Smooth muscle cell (in vitro differentiated cells): ENCODE data around the gene KDELR1. TPM values are rescaled to one million over a fixed set of nuclear protein-coding genes. Genes with fewer than 3 reads are reported as not detected.

ENCODE experiments used
- DNase-seq: peaks from one replicate; lab custom pipeline; 2025; ENCODE audit not compliant: unreplicated experiment; lab: John Stamatoyannopoulos, UW
- H2AFZ ChIP-seq: fragments of 200-600 bp; sonication (generic); 2 replicates; pipeline ENCODE4 v1.6.0; 2016; ENCODE audit warnings: antibody characterized with exemption, low read depth, mild to moderate bottlenecking
- H3F3A ChIP-seq: fragments of 200-600 bp; sonication (generic); 2 replicates; pipeline ENCODE4 v1.6.0; 2017; ENCODE audit warnings: antibody characterized with exemption, low read depth
- H3K27ac ChIP-seq: fragments of 200-600 bp; sonication (generic); 2 replicates; pipeline ENCODE4 v1.5.1; 2016; ENCODE audit warnings: low read depth, mild to moderate bottlenecking
- H3K27me3 ChIP-seq: fragments of 200-600 bp; sonication (generic); 2 replicates; pipeline ENCODE4 v1.6.1; 2016; ENCODE audit warnings: low read depth, mild to moderate bottlenecking
- H3K36me3 ChIP-seq: fragments of 200-600 bp; sonication (generic); 2 replicates; pipeline ENCODE4 v1.5.1; 2016; ENCODE audit warnings: low read depth
- H3K4me1 ChIP-seq: fragments of 200-600 bp; sonication (generic); 2 replicates; pipeline ENCODE4 v1.5.1; 2016; ENCODE audit warnings: low read depth
- H3K4me2 ChIP-seq: fragments of 200-600 bp; sonication (generic); 2 replicates; pipeline ENCODE4 v1.6.0; 2016; ENCODE audit warnings: mild to moderate bottlenecking
- H3K4me3 ChIP-seq: fragments of 200-600 bp; sonication (generic); 2 replicates; pipeline ENCODE4 v1.5.1; 2016; ENCODE audit warnings: mild to moderate bottlenecking
- H3K79me2 ChIP-seq: fragments of 200-600 bp; sonication (generic); 2 replicates; pipeline ENCODE4 v1.6.0; 2016; ENCODE audit warnings: low read depth, mild to moderate bottlenecking
- H3K9ac ChIP-seq: fragments of 200-600 bp; sonication (generic); 2 replicates; pipeline ENCODE4 v1.6.0; 2016; ENCODE audit warnings: low read depth
- H3K9me3 ChIP-seq: fragments of 200-600 bp; sonication (generic); replicated peaks from 2 replicates; pipeline ENCODE4 v1.5.1; 2016; ENCODE audit warnings: low read depth
- H4K20me1 ChIP-seq: fragments of 200-600 bp; sonication (generic); 2 replicates; pipeline ENCODE4 v1.6.0; 2016; ENCODE audit warnings: low read depth
- CTCF ChIP-seq: fragments of 200-600 bp; sonication (generic); IDR thresholded peaks from 2 replicates; pipeline ENCODE4 v1.5.1; 2017; ENCODE audit warnings: borderline replicate concordance, mild to moderate bottlenecking, antibody characterized with exemption; ENCODE audit not compliant: insufficient read depth, poor library complexity, severe bottlenecking
- WGBS: methylation state at CpG from one replicate; pipeline ENCODE4 v1.1.7; 2016; ENCODE audit warnings: low lambda C conversion rate; 5-methylcytosine and 5-hydroxymethylcytosine counted together
- polyA plus RNA-seq: library from polyadenylated mRNA; unstranded; fragments of >200 nt; fragmentation: Nextera tagmentation; extraction: Ambion mirVana; gene quantifications from 2 replicates; pipeline ENCODE4 v1.2.1, GENCODE V29; 2016
- total RNA-seq: library from RNA; depleted of rRNA; stranded (reverse); fragments of >200 nt; gene quantifications from 2 replicates; pipeline ENCODE4 v1.2.3, GENCODE V29; 2014

KDELR1 gene
- total and polyA plus RNA-seq, 2 experiments from 2014 or later, result 239 to 315 TPM

DNA sequence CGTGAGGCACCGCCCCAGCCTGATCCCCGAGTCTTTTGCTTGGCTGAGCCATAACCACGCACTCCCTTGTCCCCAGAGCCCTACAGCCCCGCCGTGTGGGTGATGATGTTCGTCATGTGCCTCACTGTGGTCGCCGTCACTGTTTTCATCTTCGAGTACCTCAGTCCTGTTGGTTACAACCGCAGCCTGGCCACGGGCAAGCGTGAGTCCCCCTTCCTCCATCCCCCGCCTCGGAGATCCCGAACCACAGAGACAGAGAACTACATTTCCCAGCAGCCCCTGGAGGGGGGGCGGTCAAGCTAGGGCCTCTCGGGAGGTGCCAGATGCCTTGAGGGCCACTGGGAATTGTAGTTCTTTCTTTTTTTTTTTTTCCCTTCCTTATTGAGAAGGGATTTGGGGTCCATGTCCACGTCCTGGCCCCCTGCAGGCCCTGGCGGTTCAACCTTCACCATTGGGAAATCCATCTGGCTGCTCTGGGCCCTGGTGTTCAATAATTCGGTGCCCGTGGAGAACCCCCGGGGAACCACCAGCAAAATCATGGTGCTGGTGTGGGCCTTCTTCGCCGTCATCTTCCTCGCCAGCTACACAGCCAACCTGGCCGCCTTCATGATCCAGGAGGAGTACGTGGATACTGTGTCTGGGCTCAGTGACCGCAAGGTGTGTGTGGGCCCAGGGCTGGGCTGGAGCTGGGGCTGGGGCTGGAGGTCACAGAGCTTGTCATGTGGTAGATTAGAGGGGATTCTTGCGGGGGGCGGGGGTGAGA, 28.0 kb upstream of the KDELR1 start:
- Histone ChIP-seq H3F3A (no peaks in the 10 kb centered on the region), H3K4me1 (peaks cover 2% of the 10 kb centered on the region), H3K27me3 (no peaks in the 10 kb centered on the region), H2AFZ (no peak overlapping the region), H3K4me3 (no peak overlapping the region), H3K36me3 (peaks cover 3% of the 10 kb centered on the region), H3K4me2 (no peak overlapping the region), H4K20me1 (no peaks in the 10 kb centered on the region), H3K27ac (no peak overlapping the region), H3K9ac (no peak overlapping the region), H3K79me2 (no peaks in the 10 kb centered on the region), H3K9me3 (no peaks in the 10 kb centered on the region)
- 82% methylated on average over 31 of the region's 31 CpGs for WGBS
- DNase-seq, result no peak
- no peak for TF ChIP-seq CTCF

GRCh38 chr19:48418317-48419064, 27.1 kb upstream of the KDELR1 start:
- H3K27ac ChIP-seq, result no peak overlapping the region
- H3K4me1 ChIP-seq, result peaks cover 8% of the 10 kb centered on the region
- no peak for DNase-seq
- H3K4me2 ChIP-seq, result no peak overlapping the region
- no peaks in the 10 kb centered on the region for H3K9me3 ChIP-seq
- H3K79me2 ChIP-seq, result no peaks in the 10 kb centered on the region
- 75% methylated on average over 6 of the region's 6 CpGs for WGBS
- H3K27me3 ChIP-seq, result no peaks in the 10 kb centered on the region
- H3K4me3 ChIP-seq, result no peak overlapping the region
- H3F3A ChIP-seq, result no peaks in the 10 kb centered on the region
- H3K36me3 ChIP-seq, result peaks cover 3% of the 10 kb centered on the region
- no peak for TF ChIP-seq CTCF
- H3K9ac ChIP-seq, result no peak overlapping the region
- no peaks in the 10 kb centered on the region for H4K20me1 ChIP-seq
- H2AFZ ChIP-seq, result no peak overlapping the region

DNA sequence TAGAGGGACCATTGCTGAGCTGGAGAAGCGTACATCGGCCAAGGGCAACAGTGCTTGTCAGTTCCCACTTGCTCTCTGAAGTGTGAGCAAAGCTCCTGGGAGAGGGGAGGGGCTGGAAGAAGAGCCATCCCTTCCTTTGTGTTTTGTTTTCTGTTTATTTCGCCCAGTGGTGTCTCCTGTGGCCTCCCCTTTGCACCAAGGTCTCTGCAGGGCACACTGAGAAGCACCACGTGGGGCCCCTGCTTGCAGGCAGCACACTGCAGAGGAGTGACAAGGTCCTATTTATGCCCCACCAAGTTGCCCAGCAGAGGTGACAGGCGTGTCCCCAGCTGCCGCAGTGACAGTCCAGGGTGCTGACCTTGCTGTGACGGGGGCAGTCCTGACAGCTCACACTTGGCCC, 26.1 kb upstream of the KDELR1 start:
- Histone ChIP-seq H3K36me3 (peaks cover 3% of the 10 kb centered on the region), H3K4me2 (no peak overlapping the region), H3K79me2 (no peaks in the 10 kb centered on the region), H3F3A (no peaks in the 10 kb centered on the region), H4K20me1 (no peaks in the 10 kb centered on the region), H3K27ac (no peak overlapping the region), H3K27me3 (no peaks in the 10 kb centered on the region), H2AFZ (no peak overlapping the region), H3K9ac (no peak overlapping the region), H3K9me3 (no peaks in the 10 kb centered on the region), H3K4me3 (no peak overlapping the region), H3K4me1 (peaks cover 8% of the 10 kb centered on the region)
- 97% methylated on average over 7 of the region's 7 CpGs for WGBS
- no peak for TF ChIP-seq CTCF
- DNase-seq, result no peak
